Fibroblast of the aortic adventitia (primary cell): ENCODE results near the gene SLC66A2. TPM values are rescaled to one million over a fixed set of nuclear protein-coding genes. Genes with fewer than 3 reads are reported as not detected.

ENCODE experiments used
- DNase-seq: peaks from one replicate; pipeline ENCODE4 v3.0.0-alpha.2; 2010; ENCODE audit warnings: low read depth
- H3K4me3 ChIP-seq: 2 replicates; pipeline ENCODE4 v1.5.1; 2011; ENCODE audit warnings: low read depth, mild to moderate bottlenecking, control low read depth, low read length, moderate library complexity
- CTCF ChIP-seq: IDR thresholded peaks from 2 replicates; pipeline ENCODE4 v1.5.1; 2011; ENCODE audit warnings: mild to moderate bottlenecking, low read length, control low read depth, inconsistent platforms; ENCODE audit not compliant: insufficient read depth
- total RNA-seq: library from RNA; depleted of rRNA; stranded (reverse); fragments of >200 nt; gene quantifications from 2 replicates; pipeline ENCODE4 v1.2.3, GENCODE V29; 2012; ENCODE audit warnings: low replicate concordance

Gene SLC66A2
- total RNA-seq, 1 donor: 15.6 TPM

- no peak for DNase-seq
- no peak for TF ChIP-seq CTCF
- no peak overlapping the region for H3K4me3 ChIP-seq
Measured at GRCh38 chr18:79917853-79918614, 33.4 kb downstream of the SLC66A2 start.

GRCh38 chr18:79917169-79917852 is 34.1 kb downstream of the SLC66A2 start:
- no peak overlapping the region for H3K4me3 ChIP-seq
- no peak for DNase-seq
- no peak for TF ChIP-seq CTCF

- TF ChIP-seq CTCF: no peak
- no peak overlapping the region for H3K4me3 ChIP-seq
- no peak for DNase-seq
Measured at GRCh38 chr18:79916546-79917168, 34.8 kb downstream of the SLC66A2 start.

GRCh38 chr18:79916128-79916494 is 35.3 kb downstream of the SLC66A2 start:
- TF ChIP-seq CTCF: no peak
- DNase-seq: no peak
- H3K4me3 ChIP-seq: no peak overlapping the region

- no peak for DNase-seq
- no peak overlapping the region for H3K4me3 ChIP-seq
- TF ChIP-seq CTCF: no peak
Measured at GRCh38 chr18:79915161-79916127, 36.0 kb downstream of the SLC66A2 start.

- H3K4me3 ChIP-seq: no peak overlapping the region
- no peak for TF ChIP-seq CTCF
- no peak for DNase-seq
Measured at GRCh38 chr18:79914614-79915160, 36.8 kb downstream of the SLC66A2 start.
